Activated T-helper 9 cell treated with anti-CD3 and anti-CD28 coated beads, Interleukin-2, amount 50 U/mL, for 16 hours (primary cell): ENCODE measurements around the gene KLHL36.
"Not testable (repeated sequence)": the region's sequence is repeated elsewhere in the genome, so short reads cannot be mapped to it uniquely, and the experiment has no call there.

Experiments used
- DNase-seq: peaks from one replicate; pipeline ENCODE4 v3.0.0-alpha.2; 2020; ENCODE audit warnings: low read depth

The KLHL36 gene

DNA sequence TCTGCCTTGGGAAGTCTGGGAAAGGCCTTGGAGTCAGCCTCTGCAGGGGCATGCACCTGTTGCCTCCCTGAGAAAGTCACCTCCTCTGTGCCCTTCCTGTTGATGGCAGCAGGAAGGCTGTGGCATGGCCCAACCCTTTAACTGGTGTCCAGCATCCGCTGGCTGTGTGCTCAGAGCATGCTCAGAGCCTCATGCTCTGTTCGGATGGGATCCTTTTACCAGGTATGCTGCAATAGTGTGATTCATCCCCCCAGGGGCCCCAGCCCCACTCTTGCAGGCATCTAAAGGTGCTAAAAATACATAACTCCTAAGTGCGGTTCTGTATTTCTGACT lies 24.9 kb downstream of the KLHL36 start:
- no peak for DNase-seq

- no peak for DNase-seq
Observed at GRCh38 chr16:84673561-84673960, 25.2 kb downstream of the KLHL36 start.

- no peak for DNase-seq
Observed at GRCh38 chr16:84675423-84675822, 27.1 kb downstream of the KLHL36 start.

DNA sequence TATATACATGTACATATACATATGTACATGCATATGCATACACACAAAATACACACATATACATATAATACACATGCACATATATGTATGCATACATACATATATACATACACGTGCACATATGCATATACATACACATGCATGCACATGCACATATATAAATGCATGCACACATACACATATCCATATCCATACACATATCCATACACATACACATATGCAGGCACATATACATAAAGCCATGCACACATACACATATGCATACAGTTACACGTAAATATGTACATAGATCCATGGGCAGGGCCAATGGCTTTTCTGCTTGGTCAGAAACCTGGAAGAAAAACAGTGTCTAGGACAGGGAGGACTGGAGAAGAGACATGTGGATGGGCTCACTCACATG lies 27.6 kb downstream of the KLHL36 start:
- no peak for DNase-seq

DNA sequence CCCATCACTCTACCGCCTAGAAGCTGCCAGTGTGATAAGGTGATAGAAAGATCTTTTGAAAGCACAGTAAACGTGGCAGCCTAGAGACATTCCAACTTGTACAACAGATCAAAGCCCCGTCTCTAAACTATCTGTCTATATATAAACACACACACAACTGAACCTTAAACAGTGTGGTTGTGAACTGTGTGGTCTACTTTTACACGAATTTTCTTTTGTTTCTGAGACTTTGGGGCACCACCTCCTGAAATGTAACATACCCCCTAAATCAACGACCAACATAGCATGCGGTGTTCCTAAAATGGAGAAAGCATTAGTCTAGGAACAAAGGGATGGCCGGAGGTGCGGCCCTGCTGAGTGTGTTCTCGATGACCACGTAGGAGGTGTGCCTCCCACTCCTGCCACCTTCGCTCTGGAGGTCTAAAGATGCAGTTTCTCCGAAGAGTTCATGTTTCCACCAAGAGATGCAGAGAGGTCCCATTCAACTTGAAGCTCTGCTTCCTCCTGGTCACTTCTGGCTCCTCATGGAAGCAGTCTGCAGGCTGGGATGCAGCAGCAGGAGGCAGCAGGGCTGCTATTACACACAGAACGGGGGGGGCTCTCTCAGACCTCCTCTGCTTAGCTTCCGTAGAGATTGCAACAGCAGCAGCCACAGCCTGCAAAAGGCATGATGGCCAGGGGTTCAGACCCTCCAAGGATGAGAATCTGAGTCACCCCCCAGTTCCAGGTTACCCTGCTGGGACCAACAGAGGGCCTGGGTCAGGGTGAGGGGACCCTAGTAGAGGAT lies 28.9 kb downstream of the KLHL36 start:
- no peak for DNase-seq

- DNase-seq = no peak
Observed at GRCh38 chr16:84677849-84678248, 29.5 kb downstream of the KLHL36 start.

- DNase-seq = no peak
Observed at GRCh38 chr16:84678541-84678940, 30.2 kb downstream of the KLHL36 start.

- no peak for DNase-seq
Observed at GRCh38 chr16:84680165-84680842, 32.0 kb downstream of the KLHL36 start.

GRCh38 chr16:84680843-84681629 lies 32.7 kb downstream of the KLHL36 start:
- no peak for DNase-seq

GRCh38 chr16:84683691-84684591 lies 35.6 kb downstream of the KLHL36 start:
- no peak for DNase-seq

DNA sequence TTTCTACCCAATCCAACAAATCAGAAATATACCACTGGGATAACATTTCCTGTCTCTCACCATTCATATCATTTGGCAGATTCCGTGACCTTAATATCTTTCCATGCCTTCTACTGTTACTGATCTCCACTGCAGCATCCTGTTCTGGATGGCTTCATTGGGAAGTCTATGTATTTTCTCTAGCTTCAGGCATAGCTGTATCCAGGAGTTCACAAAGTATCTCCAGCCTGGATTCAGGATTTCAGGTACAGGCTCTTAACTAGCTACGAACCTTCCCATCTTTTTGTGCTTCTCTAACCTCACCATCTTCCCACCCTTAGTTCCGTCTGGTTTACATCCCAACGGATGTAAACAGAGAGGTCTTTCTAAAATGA lies 36.3 kb downstream of the KLHL36 start:
- no peak for DNase-seq

GRCh38 chr16:84685210-84685609 lies 36.9 kb downstream of the KLHL36 start:
- no peak for DNase-seq

GRCh38 chr16:84686707-84687298 lies 38.5 kb downstream of the KLHL36 start:
- no peak for DNase-seq

DNA sequence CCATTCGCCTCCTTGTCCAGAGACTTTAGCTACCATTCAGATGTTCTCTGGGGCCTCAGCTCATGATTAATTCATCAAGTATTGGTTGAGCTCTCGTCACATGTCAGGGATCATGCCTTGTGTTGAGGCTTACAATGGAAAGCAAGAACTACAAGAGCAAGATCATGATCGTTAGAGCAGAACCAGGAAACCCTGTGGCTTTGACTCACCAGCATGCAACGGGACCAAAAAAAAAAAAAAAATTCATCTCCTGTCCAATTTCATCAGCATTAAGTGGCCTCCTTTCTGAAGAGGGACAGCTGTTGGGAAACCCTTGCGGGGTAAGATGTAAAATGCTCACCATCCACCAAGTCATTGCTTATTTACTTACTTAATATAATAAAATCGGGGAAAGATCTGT lies 39.4 kb downstream of the KLHL36 start:
- DNase-seq = no peak

DNA sequence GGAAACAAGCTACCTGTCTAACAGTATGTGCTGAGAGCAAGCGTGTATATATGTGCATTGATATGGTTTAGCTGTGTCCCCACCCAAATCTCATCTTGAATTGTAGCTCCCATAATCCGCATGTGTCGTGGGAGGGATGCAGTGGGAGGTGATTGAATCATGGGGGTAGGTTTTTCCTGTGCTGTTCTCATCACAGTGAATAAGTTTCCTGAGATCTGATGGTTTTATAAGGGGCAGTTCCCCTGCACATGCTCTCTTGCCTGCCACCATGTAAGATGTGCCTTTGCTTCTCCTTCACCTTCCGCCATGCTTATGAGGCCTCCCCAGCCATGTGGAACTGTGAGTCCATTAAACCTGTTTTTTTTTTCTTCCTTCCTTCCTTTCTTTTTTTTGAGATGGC lies 39.9 kb downstream of the KLHL36 start:
- not testable (repeated sequence) for DNase-seq

DNA sequence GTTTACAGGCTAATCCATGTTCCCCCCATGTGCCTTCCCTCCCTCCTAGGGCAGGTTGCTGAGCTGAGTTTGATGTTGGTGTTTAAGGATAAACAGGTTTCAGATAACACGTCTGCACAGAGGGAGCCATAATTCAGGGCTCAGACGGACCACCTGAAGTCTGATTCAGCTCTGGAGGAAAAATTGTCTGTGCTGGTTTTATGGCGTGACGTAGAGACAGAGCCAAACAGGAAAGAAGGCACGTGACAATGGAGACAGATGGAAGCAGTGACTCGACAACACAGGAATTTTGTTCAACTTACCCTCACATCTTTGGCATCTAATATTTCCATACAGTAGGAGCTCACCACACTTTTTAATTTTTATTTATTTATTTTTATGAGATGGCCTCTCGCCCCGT lies 40.8 kb downstream of the KLHL36 start:
- DNase-seq = no peak

GRCh38 chr16:84690088-84690819 lies 41.9 kb downstream of the KLHL36 start:
- no peak for DNase-seq

DNA sequence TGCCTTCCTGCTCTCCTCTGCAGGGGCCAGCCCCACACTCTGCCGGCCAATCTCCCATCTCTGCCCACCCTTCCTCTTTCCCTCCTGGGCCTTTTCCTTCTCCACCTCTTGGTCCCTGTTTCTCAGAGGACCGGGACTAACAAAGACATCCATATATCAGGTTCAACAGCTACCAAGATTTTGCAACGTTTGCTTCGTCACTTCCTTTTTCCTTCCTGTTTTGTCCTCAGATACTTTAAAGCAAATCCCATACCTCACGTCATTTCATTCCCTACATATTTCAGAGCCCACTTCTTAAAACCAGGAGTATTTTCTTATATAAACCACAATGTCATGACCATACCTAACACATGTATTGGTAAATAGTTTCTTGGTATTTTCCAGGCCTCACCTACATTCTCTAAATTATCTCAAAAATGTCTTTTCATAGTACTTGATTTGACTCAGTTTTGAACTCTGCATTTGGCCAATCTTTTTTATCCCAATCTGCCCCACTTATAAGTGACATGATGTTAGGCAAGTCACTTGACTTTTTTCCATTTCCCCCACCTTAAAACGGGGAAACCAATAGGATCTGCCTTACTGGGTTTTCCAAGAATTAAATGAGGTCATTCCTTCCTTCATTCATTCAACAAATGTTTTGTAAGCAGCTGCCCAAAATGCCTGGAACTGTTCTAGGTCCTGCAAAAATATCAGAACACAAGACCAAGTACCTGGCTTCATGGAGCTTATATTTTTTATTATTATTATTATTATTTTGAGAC lies 44.3 kb downstream of the KLHL36 start:
- no peak for DNase-seq

- DNase-seq = not testable (repeated sequence)
Observed at GRCh38 chr16:84693869-84694268, 45.6 kb downstream of the KLHL36 start.

- no peak for DNase-seq
Observed at GRCh38 chr16:84694980-84695379, 46.7 kb downstream of the KLHL36 start.
